ENCODE data around the gene GAA.

GAA gene

DNA sequence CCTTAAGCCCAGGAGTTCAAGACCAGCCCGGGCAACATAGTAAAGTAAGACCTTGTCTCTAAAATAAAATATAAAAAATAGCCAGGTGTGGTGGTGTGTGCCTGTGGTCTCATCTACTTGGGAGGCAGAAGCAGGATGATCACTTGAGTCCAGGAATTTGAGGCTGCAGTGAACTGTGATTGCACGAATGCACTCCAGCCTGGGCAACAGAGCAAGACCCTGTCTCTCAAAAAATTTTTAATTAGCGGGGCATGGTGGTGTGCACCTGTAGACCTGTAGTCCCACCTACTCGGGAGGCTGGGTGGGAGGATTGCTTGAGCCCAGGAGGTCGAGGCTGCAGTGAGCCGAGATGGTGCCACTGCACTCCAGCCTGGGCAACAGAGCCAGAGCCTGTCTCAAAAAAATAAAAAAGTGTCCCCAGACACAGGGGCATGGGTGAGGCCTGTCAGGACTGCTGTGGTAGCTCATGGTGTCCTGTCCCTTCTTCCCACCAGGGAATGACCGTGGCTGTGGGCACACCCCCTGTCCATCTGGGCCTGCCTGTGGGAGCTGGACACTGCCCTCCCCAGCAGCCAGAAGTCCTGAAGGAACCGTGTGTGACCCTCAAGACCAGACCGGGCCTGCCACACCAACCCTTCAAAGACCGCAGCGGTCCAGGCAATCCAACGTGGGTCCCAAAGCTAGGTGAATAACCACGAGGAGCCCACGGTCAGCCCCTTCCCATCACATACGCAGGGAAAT lies 30.8 kb upstream of the GAA start:
- WGBS (ENCODE audit: extremely low coverage, insufficient coverage, insufficient read length) = no CpG with 5 or more reads among the region's 15 CpGs
- Histone ChIP-seq H3K23ac (ENCODE audit: low read length) (no peak overlapping the region), H4K8ac (ENCODE audit: low read depth, low read length) (no peak overlapping the region), H3K18ac (ENCODE audit: low read length) (no peak overlapping the region), H3K27ac (ENCODE audit: low read depth, low read length) (no peak overlapping the region), H3K36me3 (ENCODE audit: control insufficient read depth in 1 of 2, insufficient read depth in 2 of 2, low read length in 2 of 2) (no peaks in the 10 kb centered on the region), H3K4me2 (ENCODE audit: low read length) (no peak overlapping the region), H2BK12ac (ENCODE audit: low read length) (no peak overlapping the region), H3K4me3 (ENCODE audit: low read depth, low read length) (no peak overlapping the region), H3K4me1 (ENCODE audit: control insufficient read depth in 1 of 2, insufficient read depth in 2 of 2, low read length in 2 of 2) (peaks cover 3 to 4% of the 10 kb centered on the region in 2 experiments), H3K27me3 (ENCODE audit: insufficient read depth, low read length) (no peaks in the 10 kb centered on the region), H3K14ac (ENCODE audit: low read length) (no peak overlapping the region), H4K91ac (ENCODE audit: low read depth, low read length) (no peak overlapping the region), H2AFZ (ENCODE audit: insufficient read depth, low read length, poor library complexity) (no peak overlapping the region), H3K9ac (ENCODE audit: low read length) (no peak overlapping the region), H3K4ac (ENCODE audit: low read depth, low read length) (no peak overlapping the region), H2AK5ac (ENCODE audit: low read length) (no peak overlapping the region), H3K9me3 (ENCODE audit: insufficient read depth, low read depth, low read length) (no peaks in the 10 kb centered on the region), H3K79me1 (ENCODE audit: low read length) (no peaks in the 10 kb centered on the region), H4K12ac (ENCODE audit: low read depth, low read length) (no peak overlapping the region), H2BK120ac (ENCODE audit: insufficient read depth, low read length, poor library complexity) (no peak overlapping the region), H3K79me2 (ENCODE audit: control insufficient read depth, insufficient read depth, low read length, poor library complexity) (no peaks in the 10 kb centered on the region), H2BK5ac (ENCODE audit: low read depth, low read length, poor library complexity) (no peak overlapping the region)
- no peak for DNase-seq

- no CpG with 5 or more reads among the region's 20 CpGs for WGBS (ENCODE audit: extremely low coverage, insufficient coverage, insufficient read length)
- Histone ChIP-seq H3K9ac (ENCODE audit: low read length) (no peak overlapping the region), H4K12ac (ENCODE audit: low read depth, low read length) (no peak overlapping the region), H3K27ac (ENCODE audit: low read depth, low read length) (no peak overlapping the region), H3K4me1 (ENCODE audit: control insufficient read depth in 1 of 2, insufficient read depth in 2 of 2, low read length in 2 of 2) (peaks cover 3 to 4% of the 10 kb centered on the region in 2 experiments), H2BK12ac (ENCODE audit: low read length) (no peak overlapping the region), H4K91ac (ENCODE audit: low read depth, low read length) (no peak overlapping the region), H3K36me3 (ENCODE audit: control insufficient read depth in 1 of 2, insufficient read depth in 2 of 2, low read length in 2 of 2) (no peaks in the 10 kb centered on the region), H3K79me2 (ENCODE audit: control insufficient read depth, insufficient read depth, low read length, poor library complexity) (no peaks in the 10 kb centered on the region), H4K8ac (ENCODE audit: low read depth, low read length) (no peak overlapping the region), H3K4ac (ENCODE audit: low read depth, low read length) (no peak overlapping the region), H3K4me2 (ENCODE audit: low read length) (no peak overlapping the region), H3K4me3 (ENCODE audit: low read depth, low read length) (no peak overlapping the region), H2AFZ (ENCODE audit: insufficient read depth, low read length, poor library complexity) (no peak overlapping the region), H2AK5ac (ENCODE audit: low read length) (no peak overlapping the region), H3K18ac (ENCODE audit: low read length) (no peak overlapping the region), H3K27me3 (ENCODE audit: insufficient read depth, low read length) (no peaks in the 10 kb centered on the region), H3K14ac (ENCODE audit: low read length) (no peak overlapping the region), H3K79me1 (ENCODE audit: low read length) (no peaks in the 10 kb centered on the region), H3K23ac (ENCODE audit: low read length) (no peak overlapping the region), H2BK120ac (ENCODE audit: insufficient read depth, low read length, poor library complexity) (no peak overlapping the region), H2BK5ac (ENCODE audit: low read depth, low read length, poor library complexity) (no peak overlapping the region), H3K9me3 (ENCODE audit: insufficient read depth, low read depth, low read length) (no peaks in the 10 kb centered on the region)
- DNase-seq = no peak
Observed at GRCh38 chr17:80071116-80071841, 30.1 kb upstream of the GAA start.

GRCh38 chr17:80072410-80072809 lies 29.0 kb upstream of the GAA start:
- Histone ChIP-seq H2BK120ac (ENCODE audit: insufficient read depth, low read length, poor library complexity) (no peak overlapping the region), H4K8ac (ENCODE audit: low read depth, low read length) (no peak overlapping the region), H4K91ac (ENCODE audit: low read depth, low read length) (no peak overlapping the region), H3K36me3 (ENCODE audit: control insufficient read depth in 1 of 2, insufficient read depth in 2 of 2, low read length in 2 of 2) (no peaks in the 10 kb centered on the region), H3K79me2 (ENCODE audit: control insufficient read depth, insufficient read depth, low read length, poor library complexity) (no peaks in the 10 kb centered on the region), H3K4me2 (ENCODE audit: low read length) (no peak overlapping the region), H3K27ac (ENCODE audit: low read depth, low read length) (no peak overlapping the region), H3K79me1 (ENCODE audit: low read length) (no peaks in the 10 kb centered on the region), H2BK12ac (ENCODE audit: low read length) (no peak overlapping the region), H3K18ac (ENCODE audit: low read length) (no peak overlapping the region), H3K23ac (ENCODE audit: low read length) (no peak overlapping the region), H2AK5ac (ENCODE audit: low read length) (no peak overlapping the region), H2AFZ (ENCODE audit: insufficient read depth, low read length, poor library complexity) (no peak overlapping the region), H3K9me3 (ENCODE audit: insufficient read depth, low read depth, low read length) (no peaks in the 10 kb centered on the region), H3K4me3 (ENCODE audit: low read depth, low read length) (no peak overlapping the region), H4K12ac (ENCODE audit: low read depth, low read length) (no peak overlapping the region), H2BK5ac (ENCODE audit: low read depth, low read length, poor library complexity) (no peak overlapping the region), H3K14ac (ENCODE audit: low read length) (no peak overlapping the region), H3K9ac (ENCODE audit: low read length) (no peak overlapping the region), H3K27me3 (ENCODE audit: insufficient read depth, low read length) (no peaks in the 10 kb centered on the region), H3K4ac (ENCODE audit: low read depth, low read length) (no peak overlapping the region), H3K4me1 (ENCODE audit: control insufficient read depth in 1 of 2, insufficient read depth in 2 of 2, low read length in 2 of 2) (peaks cover 3 to 4% of the 10 kb centered on the region in 2 experiments)
- no CpG with 5 or more reads among the region's 6 CpGs for WGBS (ENCODE audit: extremely low coverage, insufficient coverage, insufficient read length)
- DNase-seq = no peak

- Histone ChIP-seq H4K12ac (ENCODE audit: low read depth, low read length) (no peak overlapping the region), H3K9ac (ENCODE audit: low read length) (no peak overlapping the region), H3K79me2 (ENCODE audit: control insufficient read depth, insufficient read depth, low read length, poor library complexity) (no peaks in the 10 kb centered on the region), H4K91ac (ENCODE audit: low read depth, low read length) (no peak overlapping the region), H4K8ac (ENCODE audit: low read depth, low read length) (no peak overlapping the region), H2BK12ac (ENCODE audit: low read length) (no peak overlapping the region), H3K9me3 (ENCODE audit: insufficient read depth, low read depth, low read length) (no peaks in the 10 kb centered on the region), H3K18ac (ENCODE audit: low read length) (no peak overlapping the region), H3K23ac (ENCODE audit: low read length) (no peak overlapping the region), H3K36me3 (ENCODE audit: control insufficient read depth in 1 of 2, insufficient read depth in 2 of 2, low read length in 2 of 2) (no peaks in the 10 kb centered on the region), H2AK5ac (ENCODE audit: low read length) (no peak overlapping the region), H2BK120ac (ENCODE audit: insufficient read depth, low read length, poor library complexity) (no peak overlapping the region), H2BK5ac (ENCODE audit: low read depth, low read length, poor library complexity) (no peak overlapping the region), H3K4ac (ENCODE audit: low read depth, low read length) (no peak overlapping the region), H3K27me3 (ENCODE audit: insufficient read depth, low read length) (no peaks in the 10 kb centered on the region), H3K4me1 (ENCODE audit: control insufficient read depth in 1 of 2, insufficient read depth in 2 of 2, low read length in 2 of 2) (no peaks in the 10 kb centered on the region), H3K79me1 (ENCODE audit: low read length) (no peaks in the 10 kb centered on the region), H3K14ac (ENCODE audit: low read length) (no peak overlapping the region), H3K4me2 (ENCODE audit: low read length) (no peak overlapping the region), H3K27ac (ENCODE audit: low read depth, low read length) (no peak overlapping the region), H2AFZ (ENCODE audit: insufficient read depth, low read length, poor library complexity) (no peak overlapping the region), H3K4me3 (ENCODE audit: low read depth, low read length) (no peak overlapping the region)
- DNase-seq = peak in 1 of 2 donors; percentile 13
- WGBS (ENCODE audit: extremely low coverage, insufficient coverage, insufficient read length) = no CpG with 5 or more reads among the region's 6 CpGs
Observed at GRCh38 chr17:80080081-80080480, 21.3 kb upstream of the GAA start.
